NB4 (cell line): ENCODE data around the gene REPIN1.

Source experiments
- DNase-seq: peaks from one replicate; pipeline ENCODE4 v3.0.0; 2010; ENCODE audit warnings: low read depth
- H3K4me3 ChIP-seq: one replicate; pipeline ENCODE4 v1.5.1; 2011; ENCODE audit warnings: mild to moderate bottlenecking, low read depth, low read length, moderate library complexity
- MAX ChIP-seq: IDR thresholded peaks from 2 replicates; pipeline ENCODE4 v1.6.1; 2011; ENCODE audit warnings: low read depth, low read length
- MYC ChIP-seq: IDR thresholded peaks from 2 replicates; pipeline ENCODE4 v1.6.1; 2011; ENCODE audit warnings: low read depth, low read length
- POLR2A ChIP-seq: IDR thresholded peaks from 2 replicates; pipeline ENCODE4 v1.6.1; 2011; ENCODE audit warnings: mild to moderate bottlenecking; ENCODE audit not compliant: insufficient read length; ENCODE audit errors: extremely low read depth
- TF ChIP-seq, protein P1 (sequence below): IDR thresholded peaks from one replicate; pipeline ENCODE4 v1.5.1; 2012; ENCODE audit warnings: low read depth, low read length

Gene REPIN1

DNA sequence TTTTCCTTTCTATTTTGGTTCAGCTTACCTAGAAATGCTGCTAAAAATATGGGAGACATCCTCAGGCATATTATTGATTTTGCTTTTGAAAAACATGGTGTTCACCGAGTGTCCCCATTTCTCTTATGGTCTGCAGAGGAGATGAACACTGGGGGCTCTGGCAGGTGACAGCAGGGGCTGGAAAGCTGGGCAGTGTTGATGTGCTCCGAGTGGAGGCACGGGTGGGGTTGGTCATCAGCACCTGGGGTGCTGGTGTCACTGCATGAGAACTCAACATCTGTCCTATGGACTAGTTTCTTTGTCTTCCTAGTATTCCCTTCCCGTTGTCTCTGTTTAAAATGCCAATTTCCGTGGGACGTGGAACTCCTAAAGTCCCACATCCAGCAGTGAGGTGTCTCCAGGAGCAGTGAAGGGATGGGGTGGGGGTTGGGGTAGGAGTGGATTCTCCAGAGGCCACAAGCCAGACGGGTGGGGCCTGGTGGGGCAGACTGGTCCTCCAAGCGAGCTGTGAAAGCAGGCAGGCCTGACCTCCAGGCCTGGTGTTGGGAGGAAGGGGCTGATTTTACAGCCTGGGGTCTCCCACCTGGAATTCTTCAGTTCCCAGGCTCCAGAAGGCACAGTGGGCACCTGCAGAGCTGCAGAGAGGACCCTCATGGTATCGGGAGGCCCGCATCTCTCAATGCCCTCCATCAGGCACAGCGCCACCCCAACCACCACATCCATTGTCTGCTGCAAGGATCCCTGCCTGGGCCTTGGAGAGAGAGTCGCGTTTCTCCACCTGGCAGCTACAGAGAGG is 35.0 kb downstream of the REPIN1 start:
- no peak overlapping the region for H3K4me3 ChIP-seq
- TF ChIP-seq MYC (no peak), POLR2A (no peak), MAX (no peak)
- TF ChIP-seq, protein P1, sequence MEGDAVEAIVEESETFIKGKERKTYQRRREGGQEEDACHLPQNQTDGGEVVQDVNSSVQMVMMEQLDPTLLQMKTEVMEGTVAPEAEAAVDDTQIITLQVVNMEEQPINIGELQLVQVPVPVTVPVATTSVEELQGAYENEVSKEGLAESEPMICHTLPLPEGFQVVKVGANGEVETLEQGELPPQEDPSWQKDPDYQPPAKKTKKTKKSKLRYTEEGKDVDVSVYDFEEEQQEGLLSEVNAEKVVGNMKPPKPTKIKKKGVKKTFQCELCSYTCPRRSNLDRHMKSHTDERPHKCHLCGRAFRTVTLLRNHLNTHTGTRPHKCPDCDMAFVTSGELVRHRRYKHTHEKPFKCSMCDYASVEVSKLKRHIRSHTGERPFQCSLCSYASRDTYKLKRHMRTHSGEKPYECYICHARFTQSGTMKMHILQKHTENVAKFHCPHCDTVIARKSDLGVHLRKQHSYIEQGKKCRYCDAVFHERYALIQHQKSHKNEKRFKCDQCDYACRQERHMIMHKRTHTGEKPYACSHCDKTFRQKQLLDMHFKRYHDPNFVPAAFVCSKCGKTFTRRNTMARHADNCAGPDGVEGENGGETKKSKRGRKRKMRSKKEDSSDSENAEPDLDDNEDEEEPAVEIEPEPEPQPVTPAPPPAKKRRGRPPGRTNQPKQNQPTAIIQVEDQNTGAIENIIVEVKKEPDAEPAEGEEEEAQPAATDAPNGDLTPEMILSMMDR, result no peak
- DNase-seq, result no peak

DNA sequence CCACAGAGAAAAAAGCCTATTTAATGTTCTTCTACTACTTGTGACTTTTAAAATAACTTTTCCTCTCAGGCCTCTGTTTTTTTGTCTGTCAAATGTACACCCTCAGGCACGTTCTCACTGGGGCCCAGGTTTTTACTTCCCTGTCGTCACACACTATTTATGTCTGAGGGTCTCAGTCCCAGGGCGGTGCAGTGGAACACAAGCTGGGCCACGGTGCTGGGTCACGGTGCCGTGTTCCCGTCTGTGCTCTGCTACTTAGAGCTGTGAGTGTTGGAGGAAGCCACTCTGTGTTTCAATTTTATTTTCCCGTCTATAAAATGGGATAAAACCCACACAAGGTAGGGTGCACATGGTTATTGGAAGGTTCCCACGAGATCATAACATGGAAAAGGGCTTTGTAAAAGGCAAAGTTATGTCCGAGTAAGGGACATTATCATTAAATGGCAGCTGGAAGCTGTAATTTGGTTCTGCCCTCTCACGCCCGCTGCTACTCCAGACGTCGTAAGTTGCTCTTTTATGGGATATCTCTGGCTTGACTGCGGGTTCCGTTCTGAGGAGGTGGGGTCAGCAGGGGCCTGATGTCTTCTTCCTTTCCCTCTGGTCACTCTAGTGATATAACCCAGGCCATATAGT is 35.7 kb downstream of the REPIN1 start:
- no peak overlapping the region for H3K4me3 ChIP-seq
- no peak for TF ChIP-seq POLR2A
- no peak for TF ChIP-seq MYC
- no peak for TF ChIP-seq MAX
- TF ChIP-seq, protein P1, result no peak
- no peak for DNase-seq

GRCh38 chr7:150404805-150405583 is 36.4 kb downstream of the REPIN1 start:
- peak; percentile 95 for DNase-seq
- peak; percentile 55 for TF ChIP-seq POLR2A
- TF ChIP-seq MAX, result peak; percentile 85
- TF ChIP-seq, protein P1, result peak; percentile 19
- TF ChIP-seq MYC, result peak; percentile 92
- peak overlapping the region; percentile 73 for H3K4me3 ChIP-seq

- DNase-seq, result no peak
- peak overlapping the region; percentile 73 for H3K4me3 ChIP-seq
- TF ChIP-seq MYC (no peak), POLR2A (no peak), MAX (no peak)
- TF ChIP-seq, protein P1, result no peak
These were observed 37.1 kb downstream of the REPIN1 start for GRCh38 chr7:150405584-150406311.

GRCh38 chr7:150406312-150406566 is 37.6 kb downstream of the REPIN1 start:
- TF ChIP-seq POLR2A, result no peak
- TF ChIP-seq MYC, result no peak
- TF ChIP-seq MAX, result no peak
- TF ChIP-seq, protein P1, result no peak
- peak overlapping the region; percentile 73 for H3K4me3 ChIP-seq

More at GRCh38 chr7:150406312-150406566, 37.6 kb downstream of the REPIN1 start:
- peak; percentile 46 for DNase-seq
